Left ventricle myocardium inferior (tissue), 1 donor: ENCODE measurements around the gene TMEM42. TPM values are rescaled to one million over a fixed set of nuclear protein-coding genes. Genes with fewer than 3 reads are reported as not detected.
"Not testable (repeated sequence)": the region's sequence is repeated elsewhere in the genome, so short reads cannot be mapped to it uniquely, and the experiment has no call there.

ENCODE experiments used
- DNase-seq: peaks from one replicate; pipeline ENCODE4 v3.0.0-alpha.2; 2020
- H3K27ac ChIP-seq: fragments of 200-600 bp; replicated peaks from 2 replicates; pipeline ENCODE4 v1.8.0; 2021
- H3K27me3 ChIP-seq: fragments of 200-600 bp; 2 replicates; pipeline ENCODE4 v1.8.0; 2021; ENCODE audit warnings: low read depth
- H3K36me3 ChIP-seq: fragments of 200-600 bp; 2 replicates; pipeline ENCODE4 v1.8.0; 2021
- H3K4me1 ChIP-seq: fragments of 200-600 bp; 2 replicates; pipeline ENCODE4 v1.8.0; 2021
- H3K4me3 ChIP-seq: fragments of 200-600 bp; 2 replicates; pipeline ENCODE4 v1.8.0; 2021; ENCODE audit warnings: mild to moderate bottlenecking, moderate library complexity
- H3K9me3 ChIP-seq: fragments of 200-600 bp; replicated peaks from 2 replicates; pipeline ENCODE4 v1.8.0; 2021
- CTCF ChIP-seq: fragments of 200-600 bp; IDR thresholded peaks from 2 replicates; pipeline ENCODE4 v1.8.0; 2021; ENCODE audit warnings: antibody characterized with exemption, mild to moderate bottlenecking, borderline replicate concordance
- intact Hi-C: fragments of 100-400 bp; cut with micrococcal nuclease; formaldehyde crosslinking; loops from one replicate; pipeline ENCODE4 v1.11.0; 2022
- total RNA-seq: library from RNA; stranded (reverse); fragmentation: NEBNext Ultra II Directional; extraction: Animal tissue kit (Norgen Biotek cat#: 25700); gene quantifications from one replicate; pipeline ENCODE4 v1.2.1, GENCODE V29; 2021
- donor health status: DM: no; HTN: yes; CAD: no; lungs with severe emphysema.

The TMEM42 gene
- total RNA-seq, 1 donor from 2014 or later, result 10.8 TPM

- no peak for TF ChIP-seq CTCF
- Histone ChIP-seq H3K4me1 (peaks cover 29% of the 10 kb centered on the region), H3K27me3 (no peaks in the 10 kb centered on the region), H3K4me3 (no peak overlapping the region), H3K36me3 (no peaks in the 10 kb centered on the region), H3K9me3 (no peaks in the 10 kb centered on the region), H3K27ac (peak overlapping the region; percentile 91)
- intact Hi-C loops, result no loop called here
- DNase-seq, result peak; percentile 45
Observed at GRCh38 chr3:44845528-44846520, 15.9 kb upstream of the TMEM42 start.

GRCh38 chr3:44848634-44849033 is 13.1 kb upstream of the TMEM42 start:
- Histone ChIP-seq H3K4me1 (peaks cover 29% of the 10 kb centered on the region), H3K27ac (peak overlapping the region; percentile 91), H3K27me3 (no peaks in the 10 kb centered on the region), H3K9me3 (peaks cover 2% of the 10 kb centered on the region), H3K36me3 (no peaks in the 10 kb centered on the region), H3K4me3 (no peak overlapping the region)
- DNase-seq, result no peak
- intact Hi-C loops, result no loop called here
- TF ChIP-seq CTCF, result no peak

- H3K36me3 ChIP-seq, intact Hi-C loops, H3K27ac ChIP-seq, DNase-seq, H3K4me3 ChIP-seq, H3K27me3 ChIP-seq, H3K4me1 ChIP-seq: not testable (repeated sequence)
- peaks cover 14% of the 10 kb centered on the region for H3K9me3 ChIP-seq
Observed at GRCh38 chr3:44856663-44857062, 5.0 kb upstream of the TMEM42 start.

- no peaks in the 10 kb centered on the region for H3K36me3 ChIP-seq
Observed at GRCh38 chr3:44860117-44860516, 1.6 kb upstream of the TMEM42 start.

GRCh38 chr3:44862226-44862637 is 520 bp downstream of the TMEM42 start:
- H3K36me3 ChIP-seq, result no peaks in the 10 kb centered on the region
- peaks cover 40% of the 10 kb centered on the region for H3K4me1 ChIP-seq
- intact Hi-C loops, result no loop called here
- H3K4me3 ChIP-seq, result peak overlapping the region; percentile 78
- no peak for DNase-seq
- H3K9me3 ChIP-seq, result no peaks in the 10 kb centered on the region
- H3K27me3 ChIP-seq, result no peaks in the 10 kb centered on the region
- H3K27ac ChIP-seq, result peak overlapping the region; percentile 95
- no peak for TF ChIP-seq CTCF

More at GRCh38 chr3:44860117-44860516, 1.6 kb upstream of the TMEM42 start:
- intact Hi-C loops, result no loop called here
- H3K27me3 ChIP-seq, result no peaks in the 10 kb centered on the region
- no peak overlapping the region for H3K4me3 ChIP-seq
- DNase-seq, result no peak
- peaks cover 10% of the 10 kb centered on the region for H3K9me3 ChIP-seq
- H3K27ac ChIP-seq, result no peak overlapping the region
- no peak for TF ChIP-seq CTCF
- peaks cover 40% of the 10 kb centered on the region for H3K4me1 ChIP-seq
